D721Med (cell line): ENCODE data around the gene DAPK1.

ENCODE experiments used
- DNase-seq: peaks from one replicate; pipeline ENCODE4 v3.0.0; 2011; ENCODE audit warnings: low spot score; ENCODE audit not compliant: insufficient read length
- FAIRE-seq: peaks from 2 replicates; lab custom pipeline; 2011; peaks lifted over from hg19 to GRCh38; lab: Jason Lieb, UNC
- CTCF ChIP-seq: IDR thresholded peaks from 2 replicates; pipeline ENCODE4 v1.5.1; 2012; ENCODE audit warnings: mild to moderate bottlenecking, control low read depth; ENCODE audit not compliant: insufficient read depth; ENCODE audit errors: missing control alignments

The DAPK1 gene

DNA sequence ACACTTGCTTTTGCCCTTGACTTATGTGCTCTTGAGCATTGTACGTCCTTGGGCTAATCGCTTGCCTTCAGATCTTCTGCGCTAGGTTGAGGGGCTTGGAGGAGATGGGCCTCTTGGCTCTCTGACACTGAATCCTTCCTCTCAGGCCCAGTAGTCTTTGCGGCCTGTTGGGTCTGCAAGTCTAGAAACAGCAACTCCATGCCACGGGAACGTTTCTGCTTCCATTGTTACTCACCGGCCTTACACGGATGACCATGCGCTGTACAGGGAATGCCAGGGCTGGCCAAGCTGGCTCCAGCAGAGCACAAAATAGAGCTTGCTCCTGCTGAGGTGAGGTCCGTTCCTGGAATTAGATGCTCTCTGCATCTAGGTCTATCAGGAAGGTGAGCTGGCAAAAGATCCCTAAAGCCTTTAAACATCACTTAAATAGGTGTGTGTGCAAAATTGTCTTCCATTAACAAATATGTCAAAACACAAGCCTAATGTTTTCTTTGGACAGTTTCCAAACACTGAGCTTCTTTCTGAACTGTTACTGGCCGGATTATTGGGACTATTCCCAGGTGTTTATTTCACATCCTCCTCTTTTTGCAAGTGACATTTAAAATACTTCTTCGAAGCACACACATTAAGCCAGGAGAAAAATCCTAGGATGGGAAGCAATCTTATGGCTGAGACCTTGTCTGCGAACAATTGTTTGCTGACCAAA is 29.7 kb downstream of the DAPK1 start:
- FAIRE-seq (no peak), DNase-seq (no peak)
- TF ChIP-seq CTCF, result no peak

DNA sequence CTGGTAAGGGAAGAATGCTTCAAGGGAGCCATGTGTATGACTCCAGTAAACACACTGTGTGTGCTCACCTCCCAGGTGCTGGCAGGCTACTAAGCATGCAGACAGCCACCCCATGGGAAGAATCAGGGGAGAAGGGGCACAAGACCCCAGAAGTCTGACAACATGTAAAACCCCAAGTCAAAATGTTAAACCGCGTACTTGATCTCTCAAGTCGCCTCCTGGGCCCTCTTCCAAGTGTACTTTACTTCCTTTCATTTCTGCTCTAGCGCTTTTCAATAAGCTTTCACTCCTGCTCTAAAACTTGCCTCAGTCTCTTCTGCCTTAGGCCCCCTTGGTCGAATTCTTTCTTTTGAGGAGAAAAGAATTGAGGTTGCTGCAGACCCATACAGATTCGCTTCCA is 31.3 kb downstream of the DAPK1 start:
- no peak for DNase-seq
- TF ChIP-seq CTCF, result no peak
- FAIRE-seq, result no peak

- FAIRE-seq, result no peak
- DNase-seq, result no peak
- TF ChIP-seq CTCF, result no peak
Observed at GRCh38 chr9:87529671-87530070, 32.0 kb downstream of the DAPK1 start.

DNA sequence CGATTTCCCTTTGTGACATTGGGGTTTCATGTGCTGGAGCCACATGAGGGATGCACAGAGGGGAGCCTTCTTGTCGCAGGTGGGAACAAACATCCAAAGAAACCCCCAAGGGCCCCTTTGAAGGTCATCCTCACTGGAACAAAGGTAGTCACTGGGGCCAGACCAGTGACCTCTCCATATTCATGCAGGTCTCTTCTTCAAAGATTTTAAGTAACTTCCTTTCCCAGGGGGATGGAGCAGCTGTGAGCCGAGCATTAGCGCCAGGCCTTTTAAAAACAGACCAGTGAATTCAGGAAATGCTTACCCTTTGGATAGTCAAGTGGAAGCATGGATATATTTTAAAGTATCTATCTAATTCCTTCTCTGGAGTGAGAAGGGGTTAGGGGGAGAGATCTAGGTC is 33.0 kb downstream of the DAPK1 start:
- no peak for TF ChIP-seq CTCF
- no peak for DNase-seq
- FAIRE-seq, result no peak

- TF ChIP-seq CTCF, result no peak
- no peak for DNase-seq
- no peak for FAIRE-seq
Observed at GRCh38 chr9:87531370-87532295, 34.0 kb downstream of the DAPK1 start.

- no peak for TF ChIP-seq CTCF
- FAIRE-seq (no peak), DNase-seq (no peak)
Observed at GRCh38 chr9:87533271-87533670, 35.6 kb downstream of the DAPK1 start.

DNA sequence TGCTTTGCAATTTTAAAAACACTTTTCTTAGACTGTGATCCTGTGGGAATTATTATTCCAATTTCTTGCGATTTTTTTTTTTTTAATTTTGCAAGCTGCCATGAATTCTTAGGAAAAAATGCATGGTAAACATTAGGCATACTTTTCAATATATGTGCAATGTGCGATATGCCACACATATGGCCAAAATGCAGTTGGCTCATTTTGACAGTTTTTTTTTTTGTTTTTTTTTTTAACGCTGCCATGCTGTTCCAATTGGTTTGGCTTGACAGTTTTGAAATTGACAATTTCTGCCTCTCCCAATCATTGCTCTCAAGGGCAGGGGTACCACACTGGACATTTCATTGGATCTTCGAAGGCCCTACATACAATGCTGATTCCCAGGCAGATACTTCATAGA is 36.4 kb downstream of the DAPK1 start:
- TF ChIP-seq CTCF, result no peak
- FAIRE-seq (no peak), DNase-seq (no peak)
